K562 (cell line): ENCODE results near the gene ERCC1. TPM values are rescaled to one million over a fixed set of nuclear protein-coding genes. Genes with fewer than 3 reads are reported as not detected.

Experiments
- ATAC-seq: fragments of 200-7000 bp; cut with Tn5 transposase; 3 replicates; pipeline ENCODE4 v1.9.1; 2020; ENCODE audit warnings: moderate library complexity
- BruUV-seq: library from RNA; stranded (reverse); fragments of 400-500 nt; replicated peaks from 2 replicates; lab custom pipeline; 2021; lab: Mats Ljungman, UMichigan
- CTCF ChIA-PET: fragments of 300-600 bp; formaldehyde crosslinking; extraction: SDS; loops from one replicate; lab custom pipeline; 2021; ENCODE audit warnings: low intra/inter-chr PET ratio; lab: Yijun Ruan, JAX
- POLR2A ChIA-PET: fragments of 300-600, 350-650 bp; sonication (Branson Sonifier 250); formaldehyde crosslinking; extraction: SDS; loops from one replicate; lab custom pipeline; 2021; ENCODE audit warnings: antibody characterized with exemption, inconsistent platforms; lab: Yijun Ruan, JAX
- DNase-seq, 4 experiments: peaks; one replicate each; pipeline versions ENCODE4 v3.0.0 to v3.0.0-alpha.2; 2011 to 2018; ENCODE audit warnings: low spot score in 3 of 4, mixed read lengths in 3 of 4; ENCODE audit errors: extremely low read depth in 1 of 4
- FAIRE-seq: peaks from 2 replicates; lab custom pipeline; 2011; peaks lifted over from hg19 to GRCh38; lab: Jason Lieb, UNC
- H2AFZ ChIP-seq: 2 replicates; pipeline ENCODE4 v1.6.0; 2011; ENCODE audit warnings: low read depth, low read length, control low read depth, inconsistent platforms
- H3K27ac ChIP-seq: fragments of 200-600 bp; 3 replicates; pipeline ENCODE4 v1.8.0; 2011; ENCODE audit warnings: low read depth, mild to moderate bottlenecking, control low read depth, inconsistent platforms, low read length, moderate library complexity, mixed read lengths; ENCODE audit errors: extremely low read depth
- H3K27me3 ChIP-seq, 2 experiments: fragments of 300-600 bp in 1 of 2; 2 replicates in 1 of 2; 3 replicates in 1 of 2; pipeline versions ENCODE4 v1.6.0 to v1.8.0; 2011; ENCODE audit warnings: inconsistent platforms in 2 of 2, low read length in 2 of 2, mild to moderate bottlenecking in 1 of 2, mixed read lengths in 1 of 2, moderate library complexity in 1 of 2; ENCODE audit not compliant: control insufficient read depth in 2 of 2, insufficient read depth in 2 of 2
- H3K36me3 ChIP-seq: fragments of 300-600 bp; 3 replicates; pipeline ENCODE4 v1.8.0; 2011; ENCODE audit warnings: mild to moderate bottlenecking, low read length, inconsistent platforms; ENCODE audit not compliant: control insufficient read depth, insufficient read depth
- H3K4me1 ChIP-seq, 2 experiments: fragments of 200-600 bp in 1 of 2; replicated peaks in 1 of 2; 2 replicates in 1 of 2; 3 replicates in 1 of 2; pipeline versions ENCODE4 v1.5.1 to v1.8.0; 2011; ENCODE audit warnings: inconsistent platforms in 2 of 2, low read length in 2 of 2, mild to moderate bottlenecking in 1 of 2, mixed read lengths in 1 of 2, moderate library complexity in 1 of 2; ENCODE audit not compliant: control insufficient read depth in 2 of 2, insufficient read depth in 2 of 2
- H3K4me2 ChIP-seq: 2 replicates; pipeline ENCODE4 v1.6.1; 2011; ENCODE audit warnings: low read length, control low read depth, inconsistent platforms, mixed read lengths; ENCODE audit not compliant: insufficient read depth
- H3K4me3 ChIP-seq: fragments of 200-600 bp; sonication (generic), shearing (Covaris generic); 2 replicates; pipeline ENCODE4 v1.5.1; 2016; ENCODE audit warnings: control low read depth, inconsistent platforms
- H3K79me2 ChIP-seq: fragments of 200-600 bp; 3 replicates; pipeline ENCODE4 v1.8.0; 2011; ENCODE audit warnings: low read length, inconsistent platforms; ENCODE audit not compliant: control insufficient read depth, insufficient read depth
- H3K9ac ChIP-seq, 2 experiments: 2 replicates each; pipeline versions ENCODE4 v1.6.0 to v1.6.1; 2011; ENCODE audit warnings: low read depth in 2 of 2, low read length in 2 of 2, control low read depth in 1 of 2, inconsistent platforms in 1 of 2, mild to moderate bottlenecking in 1 of 2, mixed read lengths in 1 of 2; ENCODE audit not compliant: insufficient read depth in 1 of 2
- H3K9me1 ChIP-seq: one replicate; pipeline ENCODE4 v1.6.0; 2011; ENCODE audit warnings: inconsistent platforms, mild to moderate bottlenecking, low read length, moderate library complexity; ENCODE audit not compliant: control insufficient read depth, insufficient read depth
- H3K9me3 ChIP-seq: replicated peaks from 2 replicates; pipeline ENCODE4 v1.5.1; 2011; ENCODE audit warnings: low read depth, low read length, inconsistent platforms; ENCODE audit not compliant: control insufficient read depth, insufficient read depth
- H4K20me1 ChIP-seq: replicated peaks from 2 replicates; pipeline ENCODE4 v1.6.1; 2011; ENCODE audit warnings: low read length, inconsistent platforms, mixed read lengths; ENCODE audit not compliant: control insufficient read depth, insufficient read depth
- CBX2 ChIP-seq: fragments of 200-600 bp; sonication (generic); IDR thresholded peaks from one replicate; pipeline ENCODE4 v1.6.1; 2012; ENCODE audit warnings: mild to moderate bottlenecking, low read length, inconsistent platforms; ENCODE audit not compliant: insufficient read depth, poor library complexity, severe bottlenecking
- CCAR2 ChIP-seq: fragments of 200-400 bp; formaldehyde crosslinking; IDR thresholded peaks from 2 replicates; pipeline ENCODE4 v1.6.1; 2017; ENCODE audit warnings: mild to moderate bottlenecking, low read depth, low read length
- CHD4 ChIP-seq: fragments of 200-600 bp; sonication (generic); IDR thresholded peaks from 3 replicates; pipeline ENCODE4 v1.6.1; 2012; ENCODE audit warnings: low read depth, mild to moderate bottlenecking, mixed read lengths, low read length, inconsistent platforms; ENCODE audit not compliant: insufficient read depth, insufficient replicate concordance, poor library complexity, severe bottlenecking
- DIDO1 ChIP-seq: fragments of 450-650 bp; IDR thresholded peaks from 2 replicates; pipeline ENCODE4 v1.6.1; 2016; ENCODE audit warnings: low read depth, missing biosample characterization, missing genetic modification characterization
- ELF1 ChIP-seq: fragments of 200-800 bp; sonication (Bioruptor generic); IDR thresholded peaks from 2 replicates; pipeline ENCODE4 v1.6.1; 2016; ENCODE audit warnings: missing genetic modification characterization, missing compliant biosample characterization
- EP400 ChIP-seq: fragments of 450-650 bp; IDR thresholded peaks from 2 replicates; pipeline ENCODE4 v1.6.1; 2017; ENCODE audit warnings: antibody characterized with exemption, mild to moderate bottlenecking, moderate library complexity
- KDM2B ChIP-seq: fragments of 250-450 bp; sonication (Bioruptor Pico); IDR thresholded peaks from 2 replicates; pipeline ENCODE4 v1.8.0; 2021; ENCODE audit warnings: mild to moderate bottlenecking, moderate library complexity
- PCBP1 ChIP-seq: fragments of 200-400 bp; formaldehyde crosslinking; IDR thresholded peaks from 2 replicates; pipeline ENCODE4 v1.6.1; 2018; ENCODE audit warnings: mild to moderate bottlenecking, low read depth, low read length; ENCODE audit not compliant: poor library complexity, severe bottlenecking
- PHF21A ChIP-seq: fragments of 450-650 bp; IDR thresholded peaks from 2 replicates; pipeline ENCODE4 v1.6.1; 2017; ENCODE audit warnings: low read depth, borderline replicate concordance
- PHF8 ChIP-seq: fragments of 200-600 bp; sonication (generic); IDR thresholded peaks from 2 replicates; pipeline ENCODE4 v1.6.1; 2012; ENCODE audit warnings: mixed run types, mild to moderate bottlenecking, inconsistent platforms, low read length, moderate library complexity, borderline replicate concordance
- SNIP1 ChIP-seq: fragments of 450-650 bp; IDR thresholded peaks from 2 replicates; pipeline ENCODE4 v1.7.1; 2017; ENCODE audit warnings: low read depth, mild to moderate bottlenecking
- STAG1 ChIP-seq: sonication (generic); formaldehyde crosslinking; IDR thresholded peaks from 2 replicates; pipeline ENCODE4 v1.5.0; 2020; ENCODE audit warnings: missing genetic modification reagents, borderline replicate concordance
- STAT5B ChIP-seq: fragments of 250-450 bp; sonication (Bioruptor Pico); IDR thresholded peaks from 2 replicates; pipeline ENCODE4 v1.8.0; 2021; ENCODE audit warnings: mild to moderate bottlenecking, inconsistent platforms
- TGIF2 ChIP-seq: sonication (generic); formaldehyde crosslinking; IDR thresholded peaks from 2 replicates; pipeline ENCODE4 v1.8.1; 2022; ENCODE audit warnings: mild to moderate bottlenecking, missing genetic modification reagents, moderate library complexity
- WGBS: fragments of 100-300 bp; shearing (Covaris generic); methylation state at CpG from one replicate; pipeline ENCODE4 v1.1.6; 2016; ENCODE audit warnings: low coverage, mixed read lengths; ENCODE audit not compliant: insufficient coverage; ENCODE audit errors: missing lambda C conversion rate; 5-methylcytosine and 5-hydroxymethylcytosine counted together
- in situ Hi-C: fragments of 300-500 bp; cut with MboI; formaldehyde crosslinking; loops from 4 replicates; pipeline ENCODE4 v1.15.0; 2018; ENCODE audit warnings: inconsistent platforms, mixed read lengths
- intact Hi-C: fragments of 100-400 bp; cut with micrococcal nuclease; formaldehyde crosslinking; loops from 2 replicates; pipeline ENCODE4 v1.14.2; 2022
- polyA plus RNA-seq, 8 experiments: library from polyadenylated mRNA; depleted of rRNA in 4 of 8; stranded (reverse) in 5 of 8; unstranded in 3 of 8; fragments of >200 nt; fragmentation: Nextera tagmentation in 2 of 8; fragmentation: Illumina TruSeq in 1 of 8; extraction: Ambion mirVana in 2 of 8; extraction: Trizol in 1 of 8; gene quantifications; 2 replicates each; pipeline versions ENCODE4 v1.2.1 to v1.2.3, GENCODE V29; 2011 to 2014; ENCODE audit warnings: inconsistent platforms in 1 of 8, missing spikeins in 1 of 8
- total RNA-seq, 7 experiments: library from RNA; depleted of rRNA in 6 of 7; stranded (reverse); fragments of >200 nt in 6 of 7; fragmentation: Illumina TruSeq in 2 of 7; extraction: Trizol in 2 of 7; gene quantifications; 2 replicates each; pipeline versions ENCODE4 v1.2.1 to v1.2.3, GENCODE V29; 2011 to 2021; ENCODE audit warnings: low replicate concordance in 1 of 7
- TF ChIP-seq, protein P1 (sequence below), 3 experiments: fragments of 200-800 bp in 1 of 3; sonication (Bioruptor generic) in 1 of 3; sonication (generic) in 1 of 3; formaldehyde crosslinking in 1 of 3; IDR thresholded peaks; 2 replicates each; pipeline versions ENCODE4 v1.6.1 to v1.8.0; 2016 to 2022; ENCODE audit warnings: mild to moderate bottlenecking in 2 of 3, missing compliant biosample characterization in 2 of 3, missing genetic modification characterization in 2 of 3, missing genetic modification reagents in 1 of 3
- TF ChIP-seq, protein P2 (sequence below): sonication (generic); formaldehyde crosslinking; IDR thresholded peaks from 2 replicates; pipeline ENCODE4 v1.8.0; 2022; ENCODE audit warnings: mild to moderate bottlenecking, missing genetic modification reagents

The ERCC1 gene
- total and polyA plus RNA-seq, 9 of the 15 experiments (the other 6 are each of a cell fraction or from before 2014, with no cell fraction given), result 9.3 to 92.6 (median 60.0) TPM

DNA sequence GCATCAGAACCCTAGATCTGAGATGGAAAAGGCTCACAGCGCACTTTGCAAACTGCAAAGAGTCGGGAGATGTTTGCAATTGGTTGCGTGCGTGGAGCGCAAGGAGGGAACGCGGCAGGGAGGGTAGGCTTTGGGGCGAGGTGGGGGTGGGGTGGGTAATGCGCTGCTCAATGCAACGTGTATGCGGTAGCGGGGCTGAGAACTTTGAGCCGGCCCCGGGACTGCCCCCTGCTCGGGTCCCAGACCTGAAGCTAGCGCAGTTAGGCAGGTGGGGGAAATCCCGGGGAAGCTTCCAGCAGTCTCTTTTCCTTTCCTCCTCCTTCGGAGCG lies 45.0 kb upstream of the ERCC1 start:
- no peak for FAIRE-seq
- TF ChIP-seq SNIP1, result no peak
- no peak for TF ChIP-seq DIDO1
- peak; percentile 31 for TF ChIP-seq PCBP1
- no peak for TF ChIP-seq STAT5B (CRISPR knock-in tag)
- TF ChIP-seq CHD4, result peak; percentile 44
- TF ChIP-seq ELF1, result 0 out of 2 replicates have a peak, but pooled peaks have one; percentile 3
- TF ChIP-seq, protein P1, sequence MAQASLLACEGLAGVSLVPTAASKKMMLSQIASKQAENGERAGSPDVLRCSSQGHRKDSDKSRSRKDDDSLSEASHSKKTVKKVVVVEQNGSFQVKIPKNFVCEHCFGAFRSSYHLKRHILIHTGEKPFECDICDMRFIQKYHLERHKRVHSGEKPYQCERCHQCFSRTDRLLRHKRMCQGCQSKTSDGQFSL (CRISPR knock-in tag; IDR thresholded peaks at IDR 0.05), result no peak
- TF ChIP-seq, protein P1 (tag; IDR thresholded peaks at IDR 0.05), result no peak
- TF ChIP-seq CCAR2, result no peak
- TF ChIP-seq PHF21A, result no peak
- TF ChIP-seq PHF8, result peak; percentile 60; the same call in 1 of the 2 replicates
- peak; percentile 49; the same call in 1 of the 2 replicates for TF ChIP-seq EP400
- TF ChIP-seq, protein P2, sequence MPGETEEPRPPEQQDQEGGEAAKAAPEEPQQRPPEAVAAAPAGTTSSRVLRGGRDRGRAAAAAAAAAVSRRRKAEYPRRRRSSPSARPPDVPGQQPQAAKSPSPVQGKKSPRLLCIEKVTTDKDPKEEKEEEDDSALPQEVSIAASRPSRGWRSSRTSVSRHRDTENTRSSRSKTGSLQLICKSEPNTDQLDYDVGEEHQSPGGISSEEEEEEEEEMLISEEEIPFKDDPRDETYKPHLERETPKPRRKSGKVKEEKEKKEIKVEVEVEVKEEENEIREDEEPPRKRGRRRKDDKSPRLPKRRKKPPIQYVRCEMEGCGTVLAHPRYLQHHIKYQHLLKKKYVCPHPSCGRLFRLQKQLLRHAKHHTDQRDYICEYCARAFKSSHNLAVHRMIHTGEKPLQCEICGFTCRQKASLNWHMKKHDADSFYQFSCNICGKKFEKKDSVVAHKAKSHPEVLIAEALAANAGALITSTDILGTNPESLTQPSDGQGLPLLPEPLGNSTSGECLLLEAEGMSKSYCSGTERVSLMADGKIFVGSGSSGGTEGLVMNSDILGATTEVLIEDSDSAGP (CRISPR knock-in tag), result no peak
- no peak for TF ChIP-seq STAG1 (CRISPR knock-in tag)
- no peak for TF ChIP-seq KDM2B (CRISPR knock-in tag)
- TF ChIP-seq TGIF2 (CRISPR knock-in tag), result no peak
- TF ChIP-seq CBX2, result no peak

More for the DNA sequence above, 45.0 kb upstream of the ERCC1 start:
- ChIA-PET CTCF (interaction anchor here (0.9 to 2.8 kb wide), 2 partner anchors 10 to 30 kb away, joined by 4 to 11 read pairs; no protein-coding TSS in a partner anchor), POLR2A (interaction anchor here (0.5 to 4.1 kb wide), 17 partner anchors 9 to 768 kb away, joined by 3 to 51 read pairs (median 4); no protein-coding TSS in a partner anchor)
- no peaks in the 10 kb centered on the region for H4K20me1 ChIP-seq
- ATAC-seq, result peak; percentile 33
- intact Hi-C loops (no loop called here), in situ Hi-C loops (no loop called here)
- no peaks in the 10 kb centered on the region for H3K9me3 ChIP-seq
- H3K4me2 ChIP-seq, result peak overlapping the region; percentile 99
- peak overlapping the region; percentile 88 for H3K4me3 ChIP-seq
- H3K4me1 ChIP-seq, result peaks cover 21 to 53% of the 10 kb centered on the region in 2 experiments; a peak in 4 of 5 replicates
- peak in 2 of 4 experiments; percentile 23 to 53 for DNase-seq
- no peaks in the 10 kb centered on the region for H3K9me1 ChIP-seq
- peak overlapping the region; percentile 98 for H2AFZ ChIP-seq
- 0% methylated on average over 11 of the region's 19 CpGs for WGBS
- H3K79me2 ChIP-seq, result no peaks in the 10 kb centered on the region
- no peaks in the 10 kb centered on the region for H3K36me3 ChIP-seq
- no peaks in the 10 kb centered on the region for H3K27me3 ChIP-seq
- TSS peak; percentile 74 for BruUV-seq
- H3K9ac ChIP-seq, result peak overlapping the region; percentile 87 to 97
- H3K27ac ChIP-seq, result peak overlapping the region; percentile 88
